Fibroblast of skin of scalp (primary cell): ENCODE results near the gene TRA2A.

Source experiments
- DNase-seq: peaks from one replicate; pipeline ENCODE4 v3.0.0-alpha.2; 2013

The TRA2A gene

DNA sequence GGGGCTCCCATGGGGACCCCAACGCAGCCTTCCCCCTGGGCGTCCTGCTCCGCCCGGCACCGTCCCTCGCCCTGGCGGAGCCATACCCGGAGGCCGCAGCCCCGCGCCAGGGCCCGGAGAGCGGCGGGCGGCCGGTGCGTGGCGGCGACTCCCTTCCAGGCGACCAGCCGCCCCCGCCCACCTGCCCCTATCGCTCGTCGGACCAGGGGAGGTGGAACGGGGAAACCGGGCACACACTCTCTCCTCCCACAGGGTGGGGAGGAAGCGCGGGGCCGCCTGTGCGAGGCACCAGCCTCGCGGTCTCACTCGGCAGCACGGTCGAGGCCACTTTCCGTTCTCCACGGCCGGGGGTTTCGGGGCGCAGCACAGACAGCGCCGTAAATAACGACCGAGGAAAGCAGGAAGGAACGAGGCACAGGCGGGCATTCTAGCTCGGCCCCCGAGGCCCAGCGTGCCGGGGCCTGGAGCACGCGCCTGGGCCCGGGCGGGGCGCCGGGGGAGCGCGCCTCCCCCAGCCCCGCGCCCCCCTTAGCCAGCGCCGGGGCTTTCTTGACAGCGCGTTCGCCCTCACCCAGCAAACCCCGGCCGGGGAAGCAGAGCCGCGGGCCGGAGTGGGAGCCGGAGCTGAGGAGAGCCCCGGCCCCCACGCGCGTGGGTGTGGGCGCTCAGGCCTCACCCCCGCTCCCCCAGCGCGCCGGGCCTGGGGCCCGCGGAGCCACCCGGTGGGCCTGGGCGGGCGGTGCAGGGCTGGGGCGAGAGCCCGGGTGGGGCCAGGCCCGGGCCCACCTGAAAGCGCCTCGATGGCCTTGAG lies 62.4 kb downstream of the TRA2A start:
- peak; percentile 20 for DNase-seq

DNA sequence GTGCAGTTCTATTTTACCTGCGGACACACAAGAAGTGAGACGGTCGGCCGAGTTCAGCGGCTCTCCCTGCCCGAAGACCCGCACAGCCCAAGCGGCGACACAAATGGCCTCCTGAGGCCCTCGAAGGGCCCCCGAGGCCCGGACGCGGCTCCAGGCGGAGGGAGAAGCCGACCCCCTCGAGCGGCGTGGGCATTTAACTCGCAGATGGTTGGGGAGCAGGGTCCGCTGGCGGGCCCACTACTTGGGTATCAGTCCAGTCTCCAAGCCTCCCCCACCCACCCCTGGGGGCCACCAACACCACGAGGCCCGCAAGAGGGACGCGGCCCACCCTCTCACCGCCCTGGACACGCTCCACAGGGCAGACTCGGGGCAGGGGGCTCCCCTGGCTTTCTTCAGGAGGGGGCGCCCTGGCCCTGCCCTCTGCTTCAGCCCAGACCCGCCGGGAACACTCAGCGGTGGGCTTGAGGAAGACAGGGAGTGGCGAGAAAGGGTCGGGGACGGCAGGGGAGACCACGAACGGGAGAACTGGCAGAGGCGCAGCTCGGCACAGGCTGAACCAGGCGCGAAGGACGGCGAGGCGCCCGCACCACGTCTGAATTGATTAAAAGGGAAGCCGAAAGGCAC lies 63.1 kb downstream of the TRA2A start:
- no peak for DNase-seq

DNA sequence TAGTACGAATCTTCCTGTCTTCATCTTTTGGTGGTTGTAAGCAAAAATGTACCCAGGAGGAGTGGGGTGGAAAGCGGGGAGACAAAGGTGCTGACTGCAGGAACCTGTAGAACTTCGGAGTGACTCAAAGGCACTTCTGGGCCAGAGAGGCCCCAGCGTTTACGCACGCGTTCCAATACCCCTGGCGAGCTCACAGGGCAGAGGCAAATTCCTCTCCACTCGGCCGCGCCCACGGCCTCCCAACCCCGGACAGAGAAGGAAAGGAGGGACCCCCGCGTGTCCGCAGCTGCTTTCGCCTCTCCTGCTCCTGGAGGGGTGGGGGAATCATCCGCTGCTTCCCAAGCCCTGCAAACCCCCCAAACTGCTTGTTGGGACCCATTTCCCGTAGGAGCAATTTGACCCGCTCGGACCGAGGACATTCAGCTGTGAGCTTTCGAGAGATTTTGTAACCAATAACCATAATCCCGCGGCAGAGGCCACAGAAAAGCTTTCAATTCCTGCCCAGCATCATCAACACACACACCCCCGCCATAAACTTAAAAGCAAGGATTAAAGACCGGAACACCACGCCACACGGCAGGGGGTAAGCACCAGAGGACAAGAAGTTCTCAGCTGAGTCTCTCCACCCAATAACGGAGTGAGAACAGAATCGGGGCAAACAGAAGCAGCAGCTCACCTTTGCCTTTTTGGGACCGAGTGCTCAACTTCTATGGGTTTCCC lies 63.8 kb downstream of the TRA2A start:
- peak; percentile 45 for DNase-seq

DNA sequence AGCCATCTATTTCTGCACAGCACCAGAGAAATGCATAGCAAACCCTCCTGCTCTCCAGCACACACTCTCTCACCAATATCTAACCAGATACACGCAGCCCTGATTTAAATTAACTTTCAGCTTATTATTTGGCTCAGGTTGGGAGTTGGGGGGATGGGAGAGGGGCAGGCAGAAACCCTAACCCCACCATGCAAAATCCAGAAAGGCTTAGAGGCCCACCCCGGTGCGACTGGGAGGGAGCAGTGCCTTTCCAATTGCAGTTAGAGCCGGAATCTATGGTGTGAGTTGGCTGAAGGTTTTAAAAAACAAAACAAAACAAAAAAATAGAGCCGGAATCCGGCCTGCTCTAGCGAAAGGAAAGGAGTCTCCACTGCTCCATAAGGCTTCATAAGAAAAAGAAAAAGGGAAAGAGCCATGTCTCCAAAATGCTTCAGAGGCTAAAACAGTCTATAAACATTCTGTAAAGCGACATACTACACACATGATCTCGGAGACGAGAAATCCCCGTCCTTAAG lies 64.4 kb downstream of the TRA2A start:
- no peak for DNase-seq

DNA sequence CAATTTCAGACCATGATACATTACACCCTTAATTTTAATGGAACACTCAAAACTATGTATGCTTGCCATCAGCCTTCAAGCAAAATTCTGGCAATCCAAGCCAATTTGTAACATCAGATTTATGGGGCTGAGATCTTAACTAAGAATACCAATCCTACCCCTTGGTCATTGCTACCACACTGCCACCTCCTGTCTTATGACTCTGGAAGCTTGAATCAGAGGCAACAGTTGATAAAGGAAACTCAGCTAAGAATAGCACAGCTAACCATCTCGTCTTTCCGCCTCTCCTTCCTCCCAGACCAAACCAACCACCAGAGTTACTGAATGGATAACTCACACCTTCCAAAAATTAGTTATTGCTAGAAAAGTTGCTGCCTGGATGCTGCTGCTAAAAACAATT lies 68.9 kb downstream of the TRA2A start:
- peak; percentile 57 for DNase-seq

DNA sequence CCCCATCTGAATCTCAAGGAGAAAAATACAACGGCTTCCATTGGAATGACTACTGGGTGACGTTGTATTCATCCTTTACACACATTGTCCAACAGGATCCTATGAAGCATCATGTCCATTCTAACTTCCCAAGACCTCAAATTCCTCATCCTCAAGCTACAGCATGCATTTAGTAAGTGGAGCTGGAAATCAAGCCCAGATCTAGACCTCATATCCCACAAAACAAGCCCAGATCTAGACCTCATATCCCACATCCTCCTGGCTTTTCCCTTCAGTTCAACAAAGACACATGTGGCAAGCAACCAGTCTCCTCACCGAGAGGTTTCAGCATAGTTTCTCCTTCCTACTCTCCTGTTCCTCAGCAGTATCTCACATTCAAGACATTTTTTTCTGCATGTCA lies 73.7 kb downstream of the TRA2A start:
- DNase-seq, result no peak

DNA sequence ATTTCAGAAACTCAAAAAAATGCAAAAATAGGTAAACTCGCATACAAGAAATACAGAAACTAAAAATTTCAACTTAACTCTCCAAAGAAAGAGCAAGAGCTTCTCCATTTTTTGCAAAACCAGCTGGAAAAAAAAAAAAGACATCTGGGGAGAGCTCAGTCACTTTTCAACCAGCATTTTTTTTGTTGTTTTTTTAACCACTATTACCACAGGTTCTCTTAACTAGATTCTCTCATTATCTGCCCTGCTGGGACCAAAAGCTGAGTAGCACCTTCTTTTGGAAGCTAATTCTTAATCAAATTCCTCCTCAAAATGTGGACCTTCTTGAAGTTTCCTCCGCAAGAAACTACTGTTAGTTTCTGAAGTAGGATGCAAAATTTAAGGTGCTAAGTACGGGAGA lies 75.7 kb downstream of the TRA2A start:
- no peak for DNase-seq

DNA sequence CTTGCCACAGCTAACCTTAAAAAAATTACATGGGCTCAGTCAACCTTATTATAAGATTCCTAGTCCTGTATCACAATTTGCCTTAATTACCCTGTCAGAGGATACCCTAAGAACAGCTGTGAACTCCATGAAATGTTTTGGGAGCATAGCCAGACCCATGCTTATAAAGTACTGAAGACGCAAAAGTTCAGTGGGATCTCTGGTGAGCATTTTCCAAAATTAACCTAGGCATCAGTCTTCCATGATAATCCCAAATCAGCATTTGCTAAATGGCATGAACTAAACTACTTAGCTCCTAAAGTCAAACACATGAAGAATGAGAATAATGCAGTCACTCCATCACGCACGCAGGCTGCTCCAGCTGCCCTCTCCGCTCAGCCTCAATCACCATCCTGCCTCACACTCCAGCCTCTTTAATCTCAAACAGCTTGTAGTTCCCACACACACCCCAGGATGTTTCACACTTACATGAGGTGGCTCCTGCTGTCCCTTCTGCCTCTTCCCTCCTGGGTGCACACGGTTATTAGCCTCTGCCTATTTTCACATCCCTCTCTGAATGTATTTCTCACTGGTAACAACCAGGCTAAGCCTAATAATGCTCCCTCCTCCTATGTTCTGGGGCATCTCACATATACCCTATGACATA lies 76.8 kb downstream of the TRA2A start:
- DNase-seq, result no peak
